MM.1S (cell line): Measurements from ENCODE around the gene CD40.

Experiments
- CTCF ChIP-seq: fragments of 300-600 bp; sonication (generic); IDR thresholded peaks from 2 replicates; pipeline ENCODE4 v1.5.1; 2016; ENCODE audit warnings: antibody characterized with exemption, low read length, mixed read lengths
- EZH2 ChIP-seq: fragments of 300-600 bp; sonication (generic); optimal IDR thresholded peaks from 2 replicates; pipeline ENCODE3; 2017; ENCODE audit warnings: low read depth, mild to moderate bottlenecking, antibody characterized with exemption, low read length, mixed read lengths
- EZH2phosphoT487 ChIP-seq: fragments of 300-600 bp; sonication (generic); IDR thresholded peaks from 2 replicates; pipeline ENCODE4 v1.6.1; 2018; ENCODE audit warnings: antibody characterized with exemption, low read length

DNA sequence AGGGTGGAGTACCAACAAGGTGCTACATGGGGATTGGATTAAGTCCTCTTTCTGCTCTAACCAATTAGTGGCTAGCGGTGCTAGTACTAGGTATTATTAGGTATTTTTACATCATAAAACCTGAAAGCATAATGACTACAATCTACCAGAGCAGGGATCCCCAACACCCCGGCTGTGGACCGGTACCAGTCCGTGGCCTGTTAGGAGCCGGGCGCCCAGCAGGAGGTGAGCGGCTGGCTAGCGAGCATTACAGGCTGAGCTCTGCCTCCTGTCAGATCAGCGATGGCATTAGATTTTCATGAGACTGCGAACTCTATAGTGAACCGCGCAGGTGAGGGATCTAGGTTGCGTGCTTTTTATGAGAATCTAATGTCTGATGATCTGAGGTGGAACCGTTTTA, 9.1 kb upstream of the CD40 start:
- TF ChIP-seq CTCF = no peak
- no peak for TF ChIP-seq EZH2phosphoT487
- TF ChIP-seq EZH2 = no peak
